HS-27A (cell line): ENCODE measurements around the gene SNX30.

Source experiments
- DNase-seq: peaks from one replicate; pipeline ENCODE4 v3.0.0-alpha.2; 2012; ENCODE audit warnings: low read depth, missing footprints

The SNX30 gene

DNA sequence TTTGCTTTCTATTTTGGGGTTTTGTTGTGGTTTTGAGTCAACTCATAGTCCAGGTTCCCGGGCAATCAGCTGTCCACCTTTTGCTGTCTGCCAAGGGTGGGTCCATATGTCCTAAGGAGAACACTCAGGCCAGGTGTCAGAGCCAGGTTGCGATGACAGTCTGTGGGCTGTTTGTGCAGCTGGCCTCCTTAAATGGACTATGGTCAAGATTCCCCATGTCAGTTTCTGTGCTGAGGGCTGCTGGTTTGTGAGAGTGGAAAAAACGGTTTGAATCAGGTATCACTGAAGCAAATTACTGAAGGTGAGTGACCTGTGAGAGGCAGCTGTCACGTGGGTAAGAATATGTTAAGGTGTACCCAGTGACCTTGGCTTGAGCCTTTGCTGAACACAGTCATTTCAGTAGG lies 33.0 kb downstream of the SNX30 start:
- DNase-seq, result no peak

DNA sequence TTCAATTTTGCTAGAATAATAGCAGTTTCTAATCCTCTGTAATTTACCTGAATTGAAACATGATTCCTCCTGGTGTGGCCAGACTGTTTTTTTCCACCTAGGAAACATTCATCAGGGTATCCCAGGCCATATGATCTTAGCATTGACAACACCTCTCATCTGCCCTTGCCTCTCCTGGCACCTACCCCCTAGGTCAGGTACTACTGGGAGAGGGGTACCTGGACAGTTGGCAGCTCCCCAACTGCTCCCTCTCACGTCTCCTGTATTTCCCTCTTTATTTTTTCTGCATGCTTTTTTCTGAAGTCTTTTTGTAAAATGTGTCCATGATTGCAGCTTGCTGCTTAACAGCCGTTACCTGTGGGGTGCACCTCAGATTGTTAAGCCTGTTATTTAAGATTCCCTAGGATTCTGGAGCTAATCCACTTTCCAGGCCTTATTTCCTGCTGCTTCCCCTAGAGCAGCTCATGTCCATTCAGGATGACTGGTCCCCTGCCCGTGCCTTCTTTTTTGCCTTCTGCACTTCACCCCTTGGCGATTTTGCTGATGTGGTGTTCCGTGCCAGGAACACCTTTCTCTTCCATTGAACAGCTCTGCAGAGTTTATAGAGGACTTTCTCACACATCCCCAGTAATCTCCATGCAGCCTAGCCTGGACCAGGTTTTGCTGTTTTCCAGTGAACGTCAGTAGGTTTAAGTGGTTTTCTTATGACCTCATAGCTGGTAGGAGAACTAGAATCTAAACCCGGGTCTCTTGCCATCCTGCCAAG lies 33.6 kb downstream of the SNX30 start:
- DNase-seq, result no peak

DNA sequence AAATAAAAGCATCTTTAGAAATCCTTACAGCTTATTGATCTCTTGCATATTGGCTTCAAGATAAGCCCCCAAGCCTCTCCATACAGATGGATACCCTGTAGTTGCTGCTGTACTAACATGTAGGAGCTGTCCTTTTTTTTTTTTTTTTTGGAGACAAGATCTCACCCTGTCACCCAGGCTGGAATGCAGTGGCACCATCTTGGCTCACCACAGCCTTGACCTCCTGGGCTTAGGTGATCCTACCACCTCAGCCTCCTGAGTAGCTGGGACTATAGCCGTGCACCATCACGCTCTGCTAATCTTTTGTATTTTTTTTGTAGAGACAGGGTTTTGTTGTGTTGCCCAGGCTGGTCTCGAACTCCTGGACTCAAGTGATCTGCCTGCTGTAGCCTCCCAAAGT lies 35.4 kb downstream of the SNX30 start:
- no peak for DNase-seq

DNA sequence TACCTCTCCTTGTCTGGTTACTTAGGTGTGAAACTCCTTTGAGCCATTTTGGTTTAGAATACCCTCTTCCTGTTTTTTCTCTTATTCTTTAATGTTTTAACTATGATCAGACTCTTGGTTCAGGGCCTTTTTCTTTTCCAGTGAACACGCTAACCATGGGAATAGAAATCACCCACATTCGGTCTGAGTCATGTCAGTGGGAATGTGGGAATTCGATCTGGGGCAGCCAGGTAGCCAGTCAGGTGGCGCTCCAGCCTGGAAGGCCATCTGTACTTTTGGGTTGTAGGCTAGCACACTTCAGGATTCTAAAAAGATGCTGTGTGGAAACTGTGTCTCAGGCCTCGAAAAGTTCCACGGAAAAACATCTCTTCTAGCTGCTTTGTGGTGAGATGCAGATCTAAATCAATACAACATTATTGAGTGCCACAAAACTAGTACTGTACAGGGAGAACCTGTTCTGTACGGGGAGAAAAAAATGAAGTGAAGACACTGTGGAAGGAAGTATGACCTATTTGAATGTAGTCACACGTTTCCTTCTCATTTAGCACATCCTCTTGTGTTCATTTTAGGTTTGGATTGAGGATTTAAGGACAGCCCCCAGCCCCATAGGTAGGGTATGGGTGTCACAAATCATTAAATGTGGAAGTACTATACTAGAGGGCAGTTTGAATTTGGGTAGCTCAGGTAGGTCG lies 36.4 kb downstream of the SNX30 start:
- DNase-seq, result no peak

DNA sequence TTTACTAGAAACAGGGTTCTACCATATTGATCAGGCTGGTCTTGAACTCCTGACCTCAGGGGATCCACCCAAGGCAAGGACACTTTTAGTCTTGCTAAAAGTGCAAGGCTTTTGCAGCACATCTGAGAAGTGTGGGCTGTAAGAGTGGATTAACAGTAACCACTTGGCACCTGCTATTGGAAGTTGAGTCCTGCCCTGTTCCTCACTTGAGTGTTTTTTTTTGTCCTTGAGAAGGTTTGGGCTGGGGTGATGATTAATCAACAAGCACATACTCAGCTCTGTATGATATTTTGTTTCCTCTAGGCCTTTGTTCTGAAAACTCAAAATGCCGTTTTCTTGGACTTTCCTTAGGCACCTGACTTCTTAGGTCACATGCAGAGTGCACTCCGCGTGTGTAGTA lies 37.4 kb downstream of the SNX30 start:
- no peak for DNase-seq

DNA sequence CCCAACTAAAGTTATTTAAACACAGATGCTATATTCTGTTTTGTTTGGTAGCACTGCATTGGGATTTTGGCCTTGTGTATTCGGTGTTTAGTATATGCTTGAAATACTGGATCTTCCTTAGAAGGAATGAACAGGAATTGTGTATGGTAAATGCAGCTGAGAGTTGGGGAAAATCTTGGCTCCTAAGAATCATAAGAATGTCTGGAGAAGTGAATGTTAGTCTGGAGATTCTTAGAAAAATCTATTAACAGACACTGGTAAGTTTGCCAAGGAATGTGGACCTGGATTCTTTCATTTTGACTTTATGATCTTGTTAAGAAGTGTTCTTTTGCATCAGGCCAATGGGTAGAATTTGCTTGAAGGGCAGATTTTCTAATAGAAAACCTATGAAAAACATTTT lies 38.9 kb downstream of the SNX30 start:
- DNase-seq, result no peak

DNA sequence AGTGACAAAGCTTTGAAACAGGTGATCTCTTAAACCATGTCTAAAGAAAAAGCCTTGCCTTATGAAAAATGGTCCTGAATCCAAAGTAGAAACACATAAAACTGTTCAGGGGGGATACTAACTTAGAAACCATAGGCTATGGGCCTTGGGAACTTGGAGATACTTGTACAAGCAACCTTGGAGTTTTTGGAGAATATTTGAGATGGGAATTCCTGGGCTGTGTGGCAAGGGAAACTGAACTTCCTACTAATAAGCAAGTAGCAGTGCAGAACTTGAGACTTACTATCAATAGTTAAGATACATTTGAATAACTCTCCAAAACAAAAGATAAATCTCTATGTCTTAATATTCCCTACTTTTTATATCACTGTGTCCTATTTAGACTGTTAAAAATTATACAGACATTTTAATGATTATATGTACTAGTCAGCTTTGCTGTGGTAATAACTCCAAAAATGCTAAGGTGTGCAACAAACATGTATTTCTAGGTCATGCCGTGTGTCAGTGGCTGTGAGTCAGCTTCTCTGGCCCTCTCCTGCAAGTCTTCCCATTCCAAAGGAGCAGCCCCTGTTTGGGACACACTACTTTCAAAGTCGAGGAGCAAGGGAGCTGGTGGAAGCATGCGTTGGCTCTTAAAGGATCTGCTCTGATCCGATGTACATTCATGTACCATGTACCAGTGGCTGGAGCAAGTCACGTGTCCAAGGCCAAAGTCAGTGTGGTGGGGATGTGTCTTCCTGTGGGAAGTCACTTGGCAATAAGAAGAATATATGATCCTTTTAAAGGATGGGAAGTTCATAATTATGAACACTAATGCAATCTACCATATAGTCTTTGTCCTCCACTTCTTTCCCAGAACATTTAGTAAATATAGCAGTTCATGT lies 39.6 kb downstream of the SNX30 start:
- DNase-seq, result no peak

DNA sequence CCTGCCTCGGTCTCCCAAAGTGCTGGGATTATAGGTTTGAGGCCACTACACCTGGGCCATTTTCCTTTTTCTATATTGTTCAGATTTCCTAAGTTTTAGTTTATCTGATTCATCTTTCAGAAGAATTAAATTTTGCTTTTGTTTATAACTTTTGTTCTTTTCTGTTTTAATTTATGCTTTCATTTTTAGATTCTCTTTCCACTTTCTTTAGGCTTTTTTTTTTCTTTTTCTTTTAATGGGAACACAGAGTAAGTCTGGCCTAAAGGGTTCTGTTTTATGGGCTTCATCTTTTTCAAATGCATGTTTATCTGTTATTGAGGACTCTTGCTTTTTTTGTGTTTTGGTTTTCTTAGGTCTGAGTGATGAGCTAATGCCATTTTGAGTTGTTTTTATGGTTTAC lies 42.1 kb downstream of the SNX30 start:
- DNase-seq, result no peak

DNA sequence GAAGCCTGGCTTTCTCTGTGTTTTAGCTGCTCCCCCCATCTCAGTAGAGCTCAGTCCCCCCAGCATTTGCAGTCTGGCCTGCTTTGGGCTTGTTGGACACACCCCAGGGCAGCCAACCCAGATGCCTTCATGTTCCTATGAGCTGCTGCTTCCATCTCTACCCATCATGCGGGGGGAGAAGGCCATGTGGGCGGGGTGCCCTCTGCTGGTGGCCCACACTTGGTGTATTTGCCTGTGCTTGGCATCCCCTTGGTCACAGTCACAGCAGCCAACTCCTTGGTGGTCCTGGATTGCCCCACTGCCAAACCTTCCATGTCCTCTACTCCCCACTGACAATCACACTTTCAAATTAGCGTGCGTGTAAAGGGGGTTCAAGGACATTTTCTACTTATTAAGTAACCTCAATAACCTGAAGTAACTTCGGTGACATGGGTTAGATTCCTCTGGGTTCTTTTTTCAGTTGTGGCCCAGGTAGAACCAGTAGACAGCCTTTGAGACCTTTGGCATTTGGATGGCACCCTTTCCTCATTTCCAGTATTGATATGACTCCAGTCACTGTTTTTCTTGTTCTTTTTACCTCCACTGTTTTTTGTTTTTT lies 42.8 kb downstream of the SNX30 start:
- peak; percentile 30 for DNase-seq

DNA sequence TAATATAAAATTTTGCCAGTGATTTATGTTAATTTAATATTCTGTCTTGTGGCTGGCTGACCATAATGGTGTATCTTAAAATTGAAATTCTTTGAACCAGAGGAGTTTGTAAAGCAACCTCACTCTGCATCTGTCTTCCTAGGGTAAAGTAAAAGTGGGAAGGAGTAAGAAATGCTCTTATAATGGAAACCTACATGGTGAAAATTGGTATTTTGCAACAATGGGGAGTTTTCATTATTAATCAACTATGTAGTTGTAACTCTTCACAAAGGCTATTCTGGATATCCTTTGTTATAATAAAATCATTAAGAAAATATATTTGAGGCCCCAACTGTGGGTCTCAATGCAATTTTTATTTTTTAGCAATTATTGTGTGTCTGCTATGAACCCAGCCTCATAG lies 44.2 kb downstream of the SNX30 start:
- no peak for DNase-seq

DNA sequence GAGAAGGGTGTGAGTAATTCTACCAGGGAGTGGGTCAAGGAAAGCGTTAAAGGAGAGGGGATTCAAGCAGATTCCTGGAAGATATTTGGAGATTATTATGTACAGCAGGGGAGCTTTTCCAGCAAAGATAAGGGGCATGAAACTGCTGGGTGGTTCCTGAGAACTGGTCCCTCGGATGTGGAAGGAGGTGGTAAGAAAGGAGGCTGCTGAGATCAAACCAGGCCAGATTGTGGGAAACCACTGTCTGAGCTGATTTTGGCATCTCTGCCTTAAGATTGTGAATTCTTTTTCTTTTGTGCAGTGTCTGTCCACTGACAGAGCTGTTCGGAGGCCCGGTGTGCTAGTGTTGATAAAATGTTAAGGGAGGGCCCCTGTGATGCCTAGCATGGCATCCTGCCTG lies 45.4 kb downstream of the SNX30 start:
- no peak for DNase-seq

DNA sequence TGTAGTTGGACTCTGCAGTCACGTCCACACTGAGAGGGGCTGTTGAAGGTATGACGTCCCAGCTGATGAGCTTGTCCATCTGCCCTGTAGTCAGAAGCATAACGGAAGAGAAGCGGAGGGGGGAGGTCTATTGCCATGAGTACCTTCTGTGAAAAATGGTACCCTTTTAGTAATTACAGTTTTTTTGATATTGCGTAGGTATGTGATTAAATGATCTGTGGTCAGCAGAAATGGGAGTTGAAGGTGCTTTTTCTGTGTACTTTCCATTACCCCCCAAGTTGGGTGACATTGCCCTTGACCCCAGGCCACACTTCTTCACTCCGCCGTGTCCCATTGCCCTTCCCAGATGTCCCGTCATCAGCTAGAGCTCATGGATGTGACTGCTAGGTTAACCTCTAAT lies 45.9 kb downstream of the SNX30 start:
- no peak for DNase-seq

DNA sequence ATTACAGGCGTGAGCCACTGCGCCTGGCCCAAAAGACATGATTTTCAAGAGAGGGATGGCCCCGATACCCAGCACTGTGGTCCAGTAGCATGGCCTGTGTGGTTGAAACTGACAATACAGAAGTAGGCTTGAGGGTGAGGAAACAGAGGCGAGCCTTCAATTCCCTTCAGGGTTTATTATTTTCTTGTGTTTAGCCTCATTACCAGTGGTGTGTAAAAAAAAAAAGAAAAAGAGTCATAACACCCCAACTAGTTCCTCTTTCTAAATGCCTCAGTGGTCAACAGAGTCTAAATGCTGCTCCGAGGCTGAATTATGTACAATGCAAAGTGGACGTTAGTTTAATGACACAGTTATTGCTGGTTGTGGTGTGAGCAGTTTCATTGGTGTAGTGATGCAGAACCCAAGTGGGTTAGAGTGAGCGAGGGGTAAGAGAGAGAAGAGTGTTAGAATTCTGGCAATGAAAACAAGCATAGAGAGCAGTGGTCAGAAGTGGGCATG lies 58.8 kb downstream of the SNX30 start:
- DNase-seq, result no peak

DNA sequence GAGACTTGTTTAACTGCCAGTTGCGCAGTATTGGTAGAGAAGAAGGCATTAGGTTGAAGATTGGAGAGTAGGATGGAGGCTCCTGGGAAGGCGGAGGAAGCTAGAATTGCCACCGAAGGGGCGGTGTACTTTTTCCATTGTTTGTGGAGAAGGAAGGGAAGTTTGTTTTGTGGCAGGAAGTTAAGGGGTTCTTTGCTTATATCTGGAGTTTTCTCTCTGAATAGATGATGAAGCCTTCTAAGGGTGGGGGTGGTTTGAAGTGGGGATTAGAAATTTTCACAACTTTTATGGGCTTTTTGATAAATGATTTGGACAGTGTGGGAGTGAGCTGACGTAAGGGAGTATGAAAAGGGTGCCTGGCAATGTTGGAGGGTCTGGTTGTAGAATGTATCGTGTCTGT lies 59.3 kb downstream of the SNX30 start:
- DNase-seq, result no peak

DNA sequence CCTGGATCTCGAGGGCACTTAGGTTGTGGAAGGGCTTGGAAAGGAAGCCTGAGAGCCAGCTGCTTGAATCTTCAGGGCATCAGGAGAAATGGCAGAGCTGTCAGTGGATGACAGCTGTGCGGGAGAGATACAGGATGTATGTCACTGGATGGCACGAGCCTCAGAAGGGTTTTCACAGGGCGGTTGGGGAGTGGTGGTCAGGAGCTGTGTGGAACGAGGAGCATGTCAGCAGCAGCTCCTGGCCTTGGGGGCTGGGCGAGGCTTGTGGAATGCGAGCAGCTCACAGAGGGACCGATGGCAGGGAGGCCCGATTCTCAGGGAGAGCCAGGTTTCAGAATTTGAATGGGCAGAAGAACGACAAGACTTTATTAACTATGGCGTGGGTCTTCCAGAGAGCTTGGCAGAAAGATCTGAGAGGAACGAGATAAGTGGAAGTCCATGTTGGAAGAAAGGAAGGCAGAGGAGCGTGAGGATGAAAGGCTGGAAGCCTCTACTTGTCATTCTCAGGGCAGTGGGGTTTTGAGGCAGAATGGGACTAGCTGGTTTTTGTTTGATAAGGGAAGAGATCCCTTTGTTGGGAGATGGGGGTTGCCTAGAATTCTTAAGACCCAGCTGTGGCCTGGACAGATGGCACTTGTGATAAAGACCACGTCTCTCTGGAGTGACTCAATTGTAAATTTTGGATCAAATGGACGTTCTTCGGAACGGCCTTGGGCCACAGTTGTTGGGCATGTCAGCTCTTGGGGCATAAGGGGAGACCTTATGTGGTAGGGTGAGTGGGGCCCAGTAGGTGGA lies 60.3 kb downstream of the SNX30 start:
- no peak for DNase-seq

DNA sequence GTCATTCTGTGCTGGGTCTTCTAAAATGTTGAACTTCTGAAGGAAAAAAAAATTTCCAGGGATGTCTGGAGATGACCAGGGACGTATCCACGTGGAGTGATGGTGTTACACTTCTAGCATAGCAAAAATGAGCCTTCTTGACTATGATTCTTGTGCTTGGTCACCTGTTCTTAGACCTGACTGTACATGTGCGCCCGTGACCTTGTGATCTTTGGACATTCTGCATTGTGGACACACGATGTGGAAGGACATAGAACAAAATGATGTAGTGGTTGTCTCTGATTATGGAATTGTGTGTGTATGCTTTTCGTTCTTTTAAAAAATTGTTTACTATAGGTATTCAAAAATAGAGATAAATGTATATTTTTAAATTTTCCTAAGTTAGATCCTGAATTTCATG lies 61.0 kb downstream of the SNX30 start:
- DNase-seq, result no peak

DNA sequence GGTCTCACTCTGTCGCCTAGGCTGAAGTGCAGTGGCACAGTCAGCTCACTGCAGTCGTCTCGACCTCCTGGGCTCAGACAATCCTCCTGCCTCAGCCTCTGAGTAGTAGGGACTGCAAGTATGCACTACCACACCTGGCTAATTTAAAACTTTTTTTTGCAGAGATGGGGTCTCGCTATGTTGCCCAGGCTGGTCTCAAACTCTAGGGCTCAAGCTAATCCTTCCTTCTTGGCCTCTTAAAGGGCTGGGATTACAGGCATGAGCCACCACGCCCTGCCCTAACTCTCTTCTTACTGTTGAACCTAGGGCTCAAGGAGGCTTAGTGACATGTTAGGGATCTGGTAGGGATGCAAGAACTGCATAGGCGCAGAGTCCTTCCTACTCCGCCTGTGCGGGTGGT lies 65.3 kb downstream of the SNX30 start:
- DNase-seq, result no peak

DNA sequence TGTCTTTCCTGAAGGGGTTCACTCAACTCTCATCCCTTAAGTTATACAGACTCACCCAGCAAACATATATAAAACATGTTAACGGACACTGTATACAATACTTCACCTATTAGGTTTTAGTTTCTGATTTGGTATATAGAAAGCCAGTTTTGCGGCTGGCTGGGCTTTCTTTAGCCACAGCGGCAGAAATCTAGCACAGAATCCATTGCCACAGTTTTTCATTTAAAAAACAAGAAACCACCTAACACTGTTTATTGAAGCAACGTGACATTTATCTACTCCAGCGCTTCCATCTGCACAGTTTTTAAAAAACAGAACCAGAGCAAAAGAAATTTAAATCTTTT lies 67.3 kb downstream of the SNX30 start:
- DNase-seq, result no peak

DNA sequence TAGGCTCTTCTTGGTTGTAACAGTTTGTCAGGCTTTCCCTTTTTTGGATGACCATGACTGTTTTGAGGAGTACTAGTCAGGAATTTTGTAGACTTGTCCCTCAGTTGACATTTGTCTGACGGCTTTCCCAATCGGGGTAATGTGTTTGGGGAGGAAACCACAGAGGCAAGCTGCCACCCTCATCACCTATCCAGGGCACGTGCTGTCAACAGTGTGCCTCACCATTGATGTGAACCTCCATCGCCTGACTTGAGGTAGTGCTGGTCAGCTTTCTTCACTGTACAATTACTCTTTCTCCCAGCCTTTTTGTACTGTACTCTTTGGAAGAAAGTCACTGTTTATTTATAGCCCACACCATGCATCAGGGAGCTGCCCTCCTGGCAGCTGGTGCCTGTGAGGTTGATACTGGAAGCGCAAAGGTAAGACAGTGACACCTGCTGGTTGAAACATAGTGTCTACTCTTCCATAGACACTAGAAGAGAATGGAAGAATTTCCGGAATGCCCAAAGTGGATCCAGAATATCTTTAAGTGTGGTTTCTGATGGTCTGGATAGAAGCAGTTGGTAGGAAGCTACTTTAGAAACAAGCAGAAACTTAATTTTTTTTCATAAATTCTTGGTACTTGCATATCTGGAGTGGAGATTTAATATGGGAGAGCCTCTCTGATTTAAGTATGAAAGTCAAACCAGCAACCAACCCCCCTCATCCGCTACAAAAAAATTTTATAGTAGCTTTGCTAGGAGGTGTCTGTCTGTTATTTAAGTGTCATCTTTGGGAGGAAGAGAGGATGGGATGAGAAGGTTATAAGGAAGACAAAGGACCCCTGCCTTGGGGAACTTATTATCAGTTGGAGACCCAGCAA lies 69.3 kb downstream of the SNX30 start:
- peak; percentile 11 for DNase-seq

DNA sequence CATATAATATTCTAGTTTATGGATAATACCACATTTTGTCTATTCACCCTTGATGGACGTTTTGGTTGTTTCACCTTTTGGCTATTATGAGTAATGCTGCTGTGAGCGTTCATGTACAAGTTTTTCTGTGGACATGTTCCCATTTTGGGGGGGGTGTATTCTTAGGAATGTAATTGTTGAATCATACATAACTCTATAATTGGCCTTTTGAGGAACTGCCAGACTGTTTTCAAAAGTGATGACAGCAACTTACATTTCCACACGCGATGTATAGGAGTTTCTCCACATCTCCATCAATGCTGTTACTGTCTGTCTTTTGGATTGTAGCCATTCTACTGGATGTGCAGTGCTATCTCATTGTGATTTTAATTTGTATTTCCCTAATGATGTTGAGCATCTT lies 70.3 kb downstream of the SNX30 start:
- DNase-seq, result no peak

DNA sequence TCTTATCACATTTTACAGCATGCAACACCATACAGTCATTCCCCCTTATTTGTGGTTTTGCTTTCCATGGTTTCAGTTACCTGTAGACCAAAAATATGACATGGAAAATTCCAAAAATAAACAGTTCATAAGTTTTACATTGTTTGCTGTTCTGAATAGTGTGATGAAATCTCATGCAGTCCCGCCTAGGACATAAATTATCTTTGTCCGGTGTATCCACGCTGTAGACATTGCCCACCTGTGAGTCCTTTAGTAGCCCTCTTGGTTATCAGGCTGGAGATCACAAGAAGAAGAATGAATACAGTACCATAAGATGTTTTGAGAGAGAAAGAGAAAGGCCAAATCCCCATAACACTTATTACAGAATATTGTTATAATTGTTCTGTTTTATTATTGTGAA lies 72.1 kb downstream of the SNX30 start:
- no peak for DNase-seq
